Mucosa of descending colon (tissue), 3 donors: ENCODE results near the gene CST11. TPM values are rescaled to one million over a fixed set of nuclear protein-coding genes. Genes with fewer than 3 reads are reported as not detected.

Experiments used
- ATAC-seq: fragments of 200-7000 bp; cut with Tn5 transposase; one replicate; pipeline ENCODE4 v1.9.1; 2020; ENCODE audit warnings: mild to moderate bottlenecking, moderate library complexity
- DNase-seq, 3 donors: peaks; one replicate each; pipeline ENCODE4 v3.0.0-alpha.2; 2020
- H3K36me3 ChIP-seq: fragments of 200-600 bp; one replicate; pipeline ENCODE4 v1.8.0; 2021; ENCODE audit warnings: low read depth, mild to moderate bottlenecking
- H3K4me1 ChIP-seq: fragments of 200-600 bp; one replicate; pipeline ENCODE4 v1.8.0; 2021; ENCODE audit warnings: low read depth, mild to moderate bottlenecking
- H3K4me3 ChIP-seq: fragments of 200-600 bp; one replicate; pipeline ENCODE4 v1.8.0; 2021; ENCODE audit warnings: mild to moderate bottlenecking
- H3K9me3 ChIP-seq: fragments of 200-600 bp; one replicate; pipeline ENCODE4 v1.8.0; 2021; ENCODE audit warnings: mild to moderate bottlenecking
- intact Hi-C, 2 donors: fragments of 100-400 bp; cut with DNase I in 1 of 2; cut with micrococcal nuclease in 1 of 2; formaldehyde crosslinking; loops; one replicate each; pipeline versions ENCODE4 v1.11.0 to v1.11.1; 2022; cut with DNase I, micrococcal nuclease
- total RNA-seq, 3 donors: library from RNA; stranded (reverse); fragmentation: NEBNext Ultra II Directional in 2 of 3; extraction: Animal tissue kit (Norgen Biotek cat#: 25700) in 2 of 3; gene quantifications; one replicate each; pipeline versions ENCODE4 v1.2.1 to v1.2.4, GENCODE V29; 2021 to 2023
- TF ChIP-seq, protein P1 (sequence below): fragments of 200-600 bp; IDR thresholded peaks from one replicate; pipeline ENCODE4 v1.8.0; 2022; ENCODE audit warnings: antibody characterized with exemption, mild to moderate bottlenecking
- donor health status: DM: no; HTN: no; CAD: no; lungs with moderate emphysema.
- donor health status: DM: no; HTN: no; CAD: no.
- donor health status: DM: no; HTN: yes; CAD: no.

The CST11 gene
- total RNA-seq, 3 donors from 2014 or later: not detected

DNA sequence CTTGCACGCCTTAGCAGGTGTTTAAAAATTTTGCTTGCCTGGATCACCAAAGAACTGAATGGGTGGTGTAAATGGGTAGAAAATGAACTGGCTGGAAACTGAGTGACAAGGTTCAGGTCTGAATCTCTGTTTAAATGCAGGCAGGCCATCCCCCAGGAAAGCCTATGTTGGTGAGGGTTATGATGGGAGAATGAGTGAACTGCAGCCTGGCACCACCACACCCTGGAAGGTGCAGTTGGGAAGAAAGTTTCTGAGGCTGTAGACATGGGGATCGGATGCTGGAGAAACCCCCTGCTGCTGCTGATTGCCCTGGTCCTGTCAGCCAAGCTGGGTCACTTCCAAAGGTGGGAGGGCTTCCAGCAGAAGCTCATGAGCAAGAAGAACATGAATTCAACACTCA, 12.7 kb downstream of the CST11 start:
- DNase-seq: no peak
- ATAC-seq: no peak
- no peaks in the 10 kb centered on the region for H3K36me3 ChIP-seq
- H3K9me3 ChIP-seq: no peaks in the 10 kb centered on the region
- H3K4me3 ChIP-seq: no peak overlapping the region
- TF ChIP-seq, protein P1, sequence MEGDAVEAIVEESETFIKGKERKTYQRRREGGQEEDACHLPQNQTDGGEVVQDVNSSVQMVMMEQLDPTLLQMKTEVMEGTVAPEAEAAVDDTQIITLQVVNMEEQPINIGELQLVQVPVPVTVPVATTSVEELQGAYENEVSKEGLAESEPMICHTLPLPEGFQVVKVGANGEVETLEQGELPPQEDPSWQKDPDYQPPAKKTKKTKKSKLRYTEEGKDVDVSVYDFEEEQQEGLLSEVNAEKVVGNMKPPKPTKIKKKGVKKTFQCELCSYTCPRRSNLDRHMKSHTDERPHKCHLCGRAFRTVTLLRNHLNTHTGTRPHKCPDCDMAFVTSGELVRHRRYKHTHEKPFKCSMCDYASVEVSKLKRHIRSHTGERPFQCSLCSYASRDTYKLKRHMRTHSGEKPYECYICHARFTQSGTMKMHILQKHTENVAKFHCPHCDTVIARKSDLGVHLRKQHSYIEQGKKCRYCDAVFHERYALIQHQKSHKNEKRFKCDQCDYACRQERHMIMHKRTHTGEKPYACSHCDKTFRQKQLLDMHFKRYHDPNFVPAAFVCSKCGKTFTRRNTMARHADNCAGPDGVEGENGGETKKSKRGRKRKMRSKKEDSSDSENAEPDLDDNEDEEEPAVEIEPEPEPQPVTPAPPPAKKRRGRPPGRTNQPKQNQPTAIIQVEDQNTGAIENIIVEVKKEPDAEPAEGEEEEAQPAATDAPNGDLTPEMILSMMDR: no peak
- peaks cover 3% of the 10 kb centered on the region for H3K4me1 ChIP-seq
- intact Hi-C loops: loop anchor here in 1 of 2 donors (10.0 kb wide), 1 partner anchor 165 kb away; the partner anchor contains the start of gene CST9

DNA sequence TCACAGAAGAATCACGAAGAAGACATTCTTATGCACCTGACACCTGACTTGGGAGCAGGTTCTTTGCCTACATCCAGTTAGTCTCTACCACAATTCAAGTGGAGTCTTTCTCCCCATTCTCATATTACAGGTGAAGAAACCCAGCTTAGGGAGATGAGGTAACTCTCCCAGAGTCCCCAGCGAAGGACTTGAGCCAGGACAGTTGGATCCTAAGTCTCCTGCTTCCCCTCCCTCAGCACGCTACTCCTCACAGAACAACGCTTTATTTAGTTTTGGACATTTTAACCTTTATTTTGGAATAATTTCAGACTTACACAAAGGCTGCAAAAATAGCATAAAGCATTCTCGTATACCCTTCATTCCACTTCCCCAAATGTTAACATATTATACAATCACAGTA, 14.0 kb downstream of the CST11 start:
- DNase-seq (no peak), ATAC-seq (no peak)
- H3K9me3 ChIP-seq: no peaks in the 10 kb centered on the region
- no peaks in the 10 kb centered on the region for H3K36me3 ChIP-seq
- H3K4me3 ChIP-seq: no peak overlapping the region
- intact Hi-C loops: no loop called here
- TF ChIP-seq, protein P1: no peak
- peaks cover 3% of the 10 kb centered on the region for H3K4me1 ChIP-seq

DNA sequence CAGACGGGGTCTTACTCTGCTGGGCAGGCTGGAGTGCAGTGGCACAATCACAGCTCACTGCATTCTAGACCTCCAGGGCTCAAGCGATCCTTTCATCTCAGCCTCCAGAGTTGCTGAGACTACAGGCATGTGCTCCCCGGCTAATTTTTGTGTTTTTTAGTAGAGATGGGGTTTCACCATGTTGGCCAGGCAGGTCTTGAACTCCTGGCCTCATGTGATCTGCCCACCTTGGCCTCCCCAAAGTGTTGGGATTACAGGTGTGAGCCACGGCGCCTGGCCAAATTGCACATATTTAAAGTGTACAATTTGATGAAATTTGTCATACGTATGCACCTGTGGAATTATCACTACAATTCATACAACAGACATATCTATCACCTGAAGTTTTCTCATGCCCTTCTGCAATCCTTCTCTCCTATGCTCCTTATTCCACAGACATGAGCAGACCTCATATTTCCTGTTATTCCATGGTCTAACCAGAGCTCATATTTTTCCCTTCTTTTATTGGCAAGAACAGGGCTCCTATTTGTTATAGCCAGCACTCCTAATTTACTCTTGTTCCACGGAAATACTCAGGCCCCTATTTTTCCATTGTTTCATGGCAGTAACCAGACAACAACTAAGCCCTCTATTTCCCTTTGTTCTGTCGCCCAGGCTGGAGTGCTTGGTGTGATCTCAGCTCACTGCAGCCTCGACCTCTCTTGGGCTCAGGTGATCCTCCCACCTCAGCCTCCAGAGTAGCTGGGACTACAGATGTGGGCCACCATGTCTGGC, 15.4 kb downstream of the CST11 start:
- ATAC-seq (no peak), DNase-seq (no peak)
- H3K4me1 ChIP-seq: peaks cover 3% of the 10 kb centered on the region
- no peak overlapping the region for H3K4me3 ChIP-seq
- intact Hi-C loops: no loop called here
- no peaks in the 10 kb centered on the region for H3K36me3 ChIP-seq
- TF ChIP-seq, protein P1: no peak
- no peaks in the 10 kb centered on the region for H3K9me3 ChIP-seq

DNA sequence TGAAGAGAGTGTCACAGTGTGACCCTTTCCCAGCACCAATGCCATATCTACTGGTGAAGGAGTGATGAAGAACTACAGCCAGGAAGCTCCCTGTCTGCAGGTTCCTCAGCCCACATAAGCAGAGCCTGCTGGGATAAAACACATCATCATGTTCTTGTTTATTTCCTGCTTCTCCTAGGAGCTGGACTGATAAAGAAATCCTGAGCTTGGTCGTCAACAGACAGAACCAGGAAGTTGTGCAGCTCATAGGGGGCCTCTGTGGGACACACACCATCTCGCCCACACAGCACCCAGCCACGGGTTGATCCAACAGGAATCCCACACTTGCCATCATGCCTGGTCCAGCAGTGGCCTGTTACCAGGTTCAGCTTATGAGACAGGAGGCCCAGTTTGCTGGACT, 16.0 kb downstream of the CST11 start:
- Histone ChIP-seq H3K36me3 (no peaks in the 10 kb centered on the region), H3K4me3 (no peak overlapping the region), H3K9me3 (no peaks in the 10 kb centered on the region), H3K4me1 (peaks cover 3% of the 10 kb centered on the region)
- intact Hi-C loops: no loop called here
- ATAC-seq (peak; percentile 61), DNase-seq (no peak)
- TF ChIP-seq, protein P1: no peak

DNA sequence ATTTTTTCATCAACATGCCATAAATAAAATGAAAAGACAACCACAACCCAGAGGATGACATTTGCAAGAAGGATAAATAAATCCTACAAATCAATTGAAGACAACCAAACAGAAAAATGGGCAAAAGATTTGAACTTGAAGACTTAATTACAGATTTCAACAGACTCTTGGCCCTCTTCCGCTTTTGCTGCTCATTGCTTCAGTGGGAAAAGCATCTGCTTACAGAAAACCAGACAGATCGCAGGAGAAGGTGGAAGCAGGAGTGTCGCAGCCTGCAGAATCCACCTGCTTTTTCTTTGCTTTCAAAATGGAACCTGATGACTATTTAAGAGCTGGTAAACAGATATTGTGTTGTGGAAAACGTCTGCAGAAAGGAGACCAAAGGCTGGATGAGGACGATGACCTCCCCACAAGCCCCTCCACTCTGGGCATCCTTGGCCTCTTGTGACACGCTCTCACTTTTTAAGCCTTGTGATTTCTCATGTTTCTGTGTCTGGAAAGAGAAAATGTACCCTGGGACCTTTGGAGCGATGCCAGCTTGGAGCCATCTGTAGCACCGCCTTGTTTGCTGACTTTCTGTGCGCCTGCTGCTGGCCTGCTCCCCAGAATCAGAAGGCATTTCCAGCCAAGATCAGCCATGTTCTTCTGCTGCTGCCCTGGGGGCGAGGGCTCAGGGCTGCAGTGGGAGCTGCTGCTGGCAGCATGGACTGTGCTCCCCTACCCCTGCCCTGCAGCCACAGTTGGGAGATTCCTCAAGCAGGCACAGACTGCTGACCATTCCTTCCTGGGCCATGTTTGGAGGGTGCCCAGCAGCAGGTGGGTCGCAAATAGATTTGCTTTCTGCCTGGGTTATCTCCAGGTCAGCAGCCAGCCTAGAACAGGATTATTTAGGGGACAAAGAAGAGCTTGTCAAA, 16.8 kb downstream of the CST11 start:
- TF ChIP-seq, protein P1: no peak
- H3K4me1 ChIP-seq: peaks cover 3% of the 10 kb centered on the region
- intact Hi-C loops: no loop called here
- DNase-seq (peak in 2 of 3 donors; percentile 62 to 68), ATAC-seq (peak; percentile 72)
- H3K9me3 ChIP-seq: no peaks in the 10 kb centered on the region
- no peak overlapping the region for H3K4me3 ChIP-seq
- H3K36me3 ChIP-seq: no peaks in the 10 kb centered on the region
